ENCODE measurements around the gene RBM38.
"Not testable (repeated sequence)": the region's sequence is repeated elsewhere in the genome, so short reads cannot be mapped to it uniquely, and the experiment has no call there.

The RBM38 gene

GRCh38 chr20:57390604-57391438 lies at the start of gene RBM38:
Gene RBM38, plus strand, starts transcription at chr20:57391396. Its CDS starts 186 bp downstream, at chr20:57391582.
- peak; percentile 65 for DNase-seq

- no peak for DNase-seq
Measured at GRCh38 chr20:57341663-57342062, 49.5 kb upstream of the RBM38 start.

- no peak for DNase-seq
Measured at GRCh38 chr20:57342829-57343228, 48.4 kb upstream of the RBM38 start.

- peak; percentile 61 for DNase-seq
Measured at GRCh38 chr20:57346477-57346876, 44.7 kb upstream of the RBM38 start.

GRCh38 chr20:57347393-57347792 lies 43.8 kb upstream of the RBM38 start:
- no peak for DNase-seq

GRCh38 chr20:57348200-57348921 lies 42.8 kb upstream of the RBM38 start:
- DNase-seq: not testable (repeated sequence)

GRCh38 chr20:57348922-57349574 lies 42.1 kb upstream of the RBM38 start:
- not testable (repeated sequence) for DNase-seq

GRCh38 chr20:57350081-57350710 lies 41.0 kb upstream of the RBM38 start:
- DNase-seq: no peak

GRCh38 chr20:57350726-57351041 lies 40.5 kb upstream of the RBM38 start:
- not testable (repeated sequence) for DNase-seq

- DNase-seq: peak; percentile 91
Measured at GRCh38 chr20:57351042-57351783, 40.0 kb upstream of the RBM38 start, which contains the start of gene RAE1. Gene RAE1, plus strand, starts transcription at chr20:57351255. Its CDS starts 2,784 bp downstream, at chr20:57354039.

GRCh38 chr20:57352305-57352704 lies 38.9 kb upstream of the RBM38 start:
- DNase-seq: no peak

GRCh38 chr20:57353351-57353750 lies 37.8 kb upstream of the RBM38 start:
- no peak for DNase-seq

GRCh38 chr20:57361517-57361916 lies 29.7 kb upstream of the RBM38 start:
- no peak for DNase-seq

GRCh38 chr20:57364451-57364850 lies 26.7 kb upstream of the RBM38 start:
- DNase-seq: no peak

- DNase-seq: no peak
Measured at GRCh38 chr20:57369596-57369995, 21.6 kb upstream of the RBM38 start.

- no peak for DNase-seq
Measured at GRCh38 chr20:57370316-57370715, 20.9 kb upstream of the RBM38 start.

GRCh38 chr20:57371363-57371762 lies 19.8 kb upstream of the RBM38 start:
- DNase-seq: no peak

GRCh38 chr20:57372157-57372556 lies 19.0 kb upstream of the RBM38 start:
- no peak for DNase-seq

GRCh38 chr20:57372581-57373350 lies 18.4 kb upstream of the RBM38 start:
- no peak for DNase-seq

GRCh38 chr20:57374343-57374930 lies 16.8 kb upstream of the RBM38 start:
- no peak for DNase-seq

Measured in activated gamma-delta T cell treated with Interleukin-2 at 50 U/mL for 16 hours (primary cell).